HTERT RPE-1 (cell line): ENCODE data around the gene RNF130.

Source experiments
- in situ Hi-C: fragments of 300-500 bp; cut with MboI; formaldehyde crosslinking; loops from 4 replicates; pipeline ENCODE4 v1.14.3; 2020; ENCODE audit warnings: low sequenced_read_pairs

RNF130 gene

GRCh38 chr5:180071531-180072255, at the start of gene RNF130:
Gene RNF130, minus strand, starts transcription at chr5:180071759. Its CDS starts 57 bp downstream, at chr5:180071702.
- in situ Hi-C loops = no loop called here

GRCh38 chr5:180120237-180121101, 48.9 kb upstream of the RNF130 start:
- in situ Hi-C loops = no loop called here

DNA sequence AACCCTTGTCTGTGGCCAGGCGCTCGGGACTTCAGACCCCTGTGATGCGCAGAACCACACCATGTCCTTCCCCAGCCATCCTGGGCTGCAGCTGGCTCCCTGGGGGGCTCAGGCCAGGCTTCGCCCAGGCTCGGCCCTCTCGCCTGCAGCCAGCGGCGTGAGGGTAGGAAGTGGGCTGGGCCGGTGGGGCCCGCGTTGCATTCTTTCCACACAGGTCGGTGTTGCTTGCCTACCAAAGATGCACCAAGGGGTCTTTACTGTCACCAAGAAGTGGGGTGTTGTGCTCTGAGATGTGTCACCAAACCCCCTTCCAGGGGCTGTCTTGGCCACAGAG, 48.3 kb upstream of the RNF130 start:
- in situ Hi-C loops = no loop called here

DNA sequence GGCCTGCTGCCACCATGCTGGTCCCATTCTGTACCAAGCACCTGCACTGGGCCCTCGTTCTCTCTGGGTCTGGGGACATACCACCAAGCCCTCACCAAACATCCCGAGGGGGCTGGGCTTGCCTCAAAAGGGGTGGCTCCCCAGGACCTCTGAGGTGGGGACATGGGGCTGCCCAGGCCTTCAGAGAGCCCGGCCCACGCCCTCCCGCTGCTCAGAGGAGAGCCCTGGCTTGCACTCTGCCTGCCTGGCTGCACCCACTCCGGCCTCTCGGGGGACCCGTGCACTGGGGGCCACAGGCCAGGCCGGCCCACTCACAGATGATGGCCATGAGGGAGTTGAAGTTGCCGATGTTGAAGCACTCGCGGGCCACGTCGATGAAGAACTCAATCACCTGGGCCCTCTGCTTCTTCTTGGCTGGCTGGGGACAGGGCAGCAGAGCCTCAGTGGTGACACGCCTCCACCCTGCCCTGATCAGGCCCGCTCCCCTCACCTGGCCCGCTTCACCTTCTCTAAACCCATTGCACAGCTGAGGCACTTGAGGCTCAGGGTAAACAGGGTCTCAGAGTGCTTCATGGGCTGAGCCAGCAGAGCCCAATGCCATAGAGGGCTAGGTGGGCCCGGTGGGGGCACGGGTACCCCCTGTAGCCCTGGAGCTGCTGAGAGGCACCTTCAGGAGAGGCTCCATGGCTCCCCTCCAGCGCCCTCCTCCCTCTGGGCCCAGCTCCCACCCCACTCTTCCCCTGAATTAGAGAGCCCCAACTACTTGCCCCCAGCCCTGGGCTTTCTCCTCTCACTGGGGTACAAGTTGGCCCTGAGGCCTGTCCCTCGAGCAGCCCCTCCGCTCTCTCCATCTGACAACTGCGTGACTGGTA, 47.7 kb upstream of the RNF130 start:
- in situ Hi-C loops = no loop called here

DNA sequence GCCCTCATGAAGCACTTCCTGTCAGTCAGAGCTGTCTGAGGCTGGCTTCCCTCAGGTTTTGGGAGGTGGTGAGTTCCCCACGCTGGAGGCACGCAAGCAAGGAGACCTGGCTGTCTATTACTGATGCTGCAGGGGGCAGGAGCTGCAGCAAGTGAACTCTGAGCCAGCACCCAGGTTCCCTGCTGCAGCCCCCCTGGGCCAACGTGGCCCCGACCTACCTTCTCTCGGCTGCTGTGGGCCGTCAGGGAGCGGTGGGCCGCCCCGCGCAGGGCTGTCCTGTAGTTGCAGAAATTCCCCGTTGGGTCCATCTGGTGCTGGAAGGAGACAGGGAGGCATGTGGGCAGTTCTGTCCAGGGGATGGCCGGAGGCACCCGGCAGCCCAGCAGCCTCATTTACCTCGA, 46.8 kb upstream of the RNF130 start:
- in situ Hi-C loops = no loop called here

DNA sequence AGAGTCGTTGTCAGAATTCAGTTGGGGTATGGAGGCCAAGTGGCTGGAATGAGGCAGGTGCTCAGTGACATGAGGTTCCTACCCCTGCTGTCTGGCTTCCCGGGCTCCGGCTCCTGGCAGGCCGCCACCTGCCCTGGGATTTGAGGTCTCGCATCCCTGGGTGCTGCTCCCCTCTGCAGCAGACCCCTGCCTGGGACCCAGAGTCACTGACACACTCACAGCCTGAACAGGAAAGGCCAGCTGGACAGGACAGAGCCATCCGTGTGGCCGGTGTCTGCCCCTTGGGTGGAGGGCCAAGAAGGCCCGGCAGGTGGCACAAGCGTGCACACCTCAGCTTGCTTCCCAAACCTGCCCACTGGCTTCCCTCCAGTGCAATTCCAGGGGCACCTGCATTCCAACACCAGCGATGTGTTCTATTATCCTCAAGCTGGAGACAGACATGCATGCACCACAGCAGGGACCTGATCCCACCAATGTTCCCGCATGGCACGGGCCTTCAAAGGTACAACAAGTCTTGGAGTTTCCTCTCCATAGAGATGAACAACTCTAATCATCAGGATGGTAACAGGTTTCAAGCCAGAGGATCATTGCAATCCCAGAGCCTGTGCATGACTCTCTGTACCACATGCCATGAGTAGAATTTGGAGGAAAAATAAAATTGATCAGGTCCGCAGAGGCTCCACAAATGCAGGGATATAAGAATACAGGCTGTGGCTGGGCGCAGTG, 45.6 kb upstream of the RNF130 start:
- in situ Hi-C loops = no loop called here

DNA sequence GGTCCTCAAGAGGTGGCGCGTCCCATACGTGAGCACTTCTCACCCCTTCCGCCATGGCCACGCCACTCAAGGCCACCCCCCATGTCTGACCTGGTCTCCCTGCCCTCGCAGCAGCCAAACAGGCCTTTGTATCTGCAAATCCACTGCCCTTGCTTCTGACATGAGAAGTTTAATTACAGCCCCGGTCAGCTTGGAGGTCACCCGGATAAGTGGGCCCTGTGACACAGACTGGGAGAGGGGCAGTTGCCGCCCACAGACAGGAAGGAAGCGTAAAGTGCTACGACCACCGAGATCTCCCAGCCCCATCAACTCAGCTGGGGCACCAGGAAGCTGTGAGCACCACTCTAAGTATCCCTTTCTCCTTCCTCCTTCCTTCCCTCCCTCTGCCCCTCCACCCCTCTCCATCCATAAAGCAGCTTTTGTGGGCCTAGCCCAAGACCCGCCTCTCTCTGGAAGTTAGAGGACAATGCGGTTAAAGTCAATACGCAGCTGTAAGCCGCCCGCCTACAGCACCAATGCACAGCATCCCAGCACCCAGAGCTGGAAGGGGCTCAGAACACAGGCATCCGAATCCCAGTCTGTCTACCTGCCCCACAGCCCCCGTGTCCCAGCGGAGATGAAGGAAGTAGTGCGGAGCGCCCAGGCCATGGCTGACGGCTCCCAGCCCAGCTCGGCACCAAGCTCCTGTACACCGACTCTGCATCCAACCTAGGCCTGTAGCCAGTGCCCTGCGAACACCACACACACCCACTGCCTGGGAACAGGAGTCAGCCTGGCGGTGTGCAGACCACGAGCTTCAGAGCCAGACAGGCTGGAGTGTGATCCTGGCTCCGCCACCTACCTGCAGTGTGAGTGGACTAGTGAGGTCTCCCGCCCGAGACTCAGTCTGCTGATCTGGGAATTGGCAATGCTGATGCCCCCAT, 44.8 kb upstream of the RNF130 start:
- in situ Hi-C loops = no loop called here

- in situ Hi-C loops = no loop called here
Observed at GRCh38 chr5:180115326-180116076, 43.9 kb upstream of the RNF130 start.

- in situ Hi-C loops = no loop called here
Observed at GRCh38 chr5:180114304-180115003, 42.9 kb upstream of the RNF130 start.

DNA sequence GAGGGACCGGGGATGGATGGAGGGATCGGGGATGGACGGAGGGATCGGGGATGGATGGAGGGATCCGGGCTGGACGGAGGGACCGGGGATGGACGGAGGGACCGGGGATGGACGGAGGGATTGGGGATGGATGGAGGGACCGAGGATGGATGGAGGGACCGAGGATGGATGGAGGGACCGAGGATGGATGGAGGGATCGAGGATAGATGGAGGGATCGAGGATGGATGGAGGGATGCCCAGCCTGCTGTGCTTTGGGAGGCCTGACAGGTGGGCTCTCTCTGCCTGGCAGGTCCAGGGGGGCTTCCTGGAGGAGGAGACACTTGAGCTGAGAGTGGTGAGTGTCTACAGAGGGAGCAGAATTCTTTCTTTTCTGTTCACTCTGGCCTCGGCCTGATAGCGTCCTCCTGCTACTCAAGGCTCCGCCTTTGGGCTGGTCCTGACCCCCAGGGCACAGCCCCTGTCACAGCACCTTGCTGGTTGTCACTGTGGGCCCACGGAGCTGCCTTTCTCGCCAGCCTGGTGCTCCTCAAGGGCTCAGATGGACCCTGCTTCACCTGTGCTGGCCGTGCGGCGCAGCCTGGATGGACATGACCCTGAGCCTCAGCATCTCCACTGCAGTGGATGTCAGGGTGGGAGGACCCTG, 42.2 kb upstream of the RNF130 start:
- in situ Hi-C loops = no loop called here

GRCh38 chr5:180112181-180112861, 40.8 kb upstream of the RNF130 start:
- in situ Hi-C loops = no loop called here

DNA sequence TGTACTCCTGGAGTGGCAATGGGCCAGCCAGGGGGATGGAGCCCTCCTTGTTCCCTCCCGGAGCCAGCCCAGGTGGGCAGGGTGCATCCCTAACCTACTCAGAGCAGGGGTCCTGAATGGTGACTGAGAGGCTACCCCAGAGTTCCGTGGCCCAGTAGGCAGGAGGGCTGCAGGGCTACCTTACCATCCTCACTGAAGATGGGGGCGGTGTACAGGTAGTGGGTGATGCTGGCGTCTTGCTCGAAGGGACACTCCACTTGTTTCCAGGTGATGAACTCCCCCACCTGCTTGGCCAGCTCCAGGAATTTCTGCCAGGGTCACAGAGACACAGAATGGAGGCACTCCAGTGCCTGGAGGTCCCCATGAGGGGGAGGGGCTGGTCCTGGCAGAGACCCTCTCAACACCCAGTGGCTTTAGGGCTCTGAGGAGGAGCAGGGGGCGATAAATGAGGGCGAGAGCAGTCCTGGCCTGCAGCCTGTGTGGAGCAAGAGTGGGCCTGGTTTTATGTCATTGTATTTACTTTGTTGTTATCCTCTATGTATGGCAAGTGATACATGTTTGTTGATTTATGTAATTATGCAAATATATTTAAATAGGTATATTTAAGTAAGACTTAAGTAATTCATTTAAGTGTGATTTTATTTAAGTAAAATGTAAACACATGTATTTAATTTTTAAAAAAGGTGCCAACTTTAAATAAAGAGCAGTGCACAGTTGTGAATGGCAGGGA, 39.9 kb upstream of the RNF130 start:
- in situ Hi-C loops = no loop called here

- in situ Hi-C loops = no loop called here
Observed at GRCh38 chr5:180109920-180110319, 38.4 kb upstream of the RNF130 start.

GRCh38 chr5:180107005-180107404, 35.4 kb upstream of the RNF130 start:
- in situ Hi-C loops = no loop called here

DNA sequence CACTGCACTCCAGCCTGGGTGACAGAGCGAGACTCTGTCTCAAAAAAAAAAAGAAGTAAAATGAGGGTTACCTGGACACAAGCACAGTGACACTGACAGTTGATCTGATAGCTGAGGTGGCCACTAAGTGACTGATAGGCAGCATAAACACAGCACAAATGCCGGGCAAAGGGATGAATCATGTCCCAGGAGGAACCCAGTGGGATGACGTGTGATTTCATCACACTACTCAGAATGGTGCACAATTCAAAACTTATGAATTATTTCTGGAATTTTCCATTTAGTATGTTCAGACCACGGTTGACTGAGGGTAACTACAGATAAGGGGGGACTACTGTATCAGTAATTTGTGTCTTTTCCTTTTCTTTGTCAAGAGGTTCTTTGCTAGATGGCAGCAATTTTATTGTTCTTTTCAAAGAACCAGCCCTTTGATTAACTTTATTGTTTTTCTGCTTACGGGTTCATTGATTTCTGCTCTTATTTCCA, 34.3 kb upstream of the RNF130 start:
- in situ Hi-C loops = no loop called here

GRCh38 chr5:180104168-180104530, 32.6 kb upstream of the RNF130 start:
- in situ Hi-C loops = no loop called here
